ENCODE data around the gene NUDT16L1.

NUDT16L1 gene

GRCh38 chr16:4693296-4693955, at the start of gene NUDT16L1:
Gene NUDT16L1, plus strand, starts transcription at chr16:4693562. Its CDS starts 165 bp downstream, at chr16:4693727.
- peak; percentile 93 for DNase-seq (ENCODE audit: low spot score)

GRCh38 chr16:4646773-4647643, 46.4 kb upstream of the NUDT16L1 start:
- no peak for DNase-seq (ENCODE audit: low spot score)

GRCh38 chr16:4647644-4647980, 45.8 kb upstream of the NUDT16L1 start:
- no peak for DNase-seq (ENCODE audit: low spot score)

GRCh38 chr16:4648917-4649316, 44.4 kb upstream of the NUDT16L1 start:
- DNase-seq (ENCODE audit: low spot score) = no peak

GRCh38 chr16:4649744-4650442, 43.5 kb upstream of the NUDT16L1 start:
- no peak for DNase-seq (ENCODE audit: low spot score)

GRCh38 chr16:4650443-4651074, 42.8 kb upstream of the NUDT16L1 start:
- peak; percentile 57 for DNase-seq (ENCODE audit: low spot score)

GRCh38 chr16:4651827-4652226, 41.5 kb upstream of the NUDT16L1 start:
- DNase-seq (ENCODE audit: low spot score) = no peak

GRCh38 chr16:4652561-4652960, 40.8 kb upstream of the NUDT16L1 start:
- no peak for DNase-seq (ENCODE audit: low spot score)

- DNase-seq (ENCODE audit: low spot score) = no peak
Observed at GRCh38 chr16:4654011-4654963, 39.1 kb upstream of the NUDT16L1 start.

- DNase-seq (ENCODE audit: low spot score) = no peak
Observed at GRCh38 chr16:4654964-4655590, 38.3 kb upstream of the NUDT16L1 start.

GRCh38 chr16:4655801-4656200, 37.6 kb upstream of the NUDT16L1 start:
- no peak for DNase-seq (ENCODE audit: low spot score)

GRCh38 chr16:4656221-4656620, 37.1 kb upstream of the NUDT16L1 start:
- no peak for DNase-seq (ENCODE audit: low spot score)

GRCh38 chr16:4656695-4657686, 36.4 kb upstream of the NUDT16L1 start:
- no peak for DNase-seq (ENCODE audit: low spot score)

- no peak for DNase-seq (ENCODE audit: low spot score)
Observed at GRCh38 chr16:4659363-4660353, 33.7 kb upstream of the NUDT16L1 start.

- DNase-seq (ENCODE audit: low spot score) = peak; percentile 87
Observed at GRCh38 chr16:4660454-4661007, 32.8 kb upstream of the NUDT16L1 start.

GRCh38 chr16:4661661-4662060, 31.7 kb upstream of the NUDT16L1 start:
- peak; percentile 75 for DNase-seq (ENCODE audit: low spot score)

- no peak for DNase-seq (ENCODE audit: low spot score)
Observed at GRCh38 chr16:4663465-4663776, 29.9 kb upstream of the NUDT16L1 start.
